Neuronal stem cell (in vitro differentiated cells): Measurements from ENCODE around the gene LRP1B.

Experiments used
- DNase-seq: peaks from one replicate; pipeline ENCODE4 v3.0.0-alpha.2; 2013; ENCODE audit warnings: low spot score
- H2AFZ ChIP-seq: one replicate; pipeline ENCODE4 v1.6.1; 2013; ENCODE audit warnings: mild to moderate bottlenecking, low read length, inconsistent platforms
- H2AK5ac ChIP-seq: 2 replicates; pipeline ENCODE4 v1.6.1; 2013; ENCODE audit warnings: low read depth, mild to moderate bottlenecking, inconsistent platforms, low read length, moderate library complexity, mixed read lengths
- H2BK120ac ChIP-seq: 2 replicates; pipeline ENCODE4 v1.6.1; 2013; ENCODE audit warnings: low read depth, mild to moderate bottlenecking, inconsistent platforms, low read length, moderate library complexity, mixed read lengths
- H2BK12ac ChIP-seq: one replicate; pipeline ENCODE4 v1.6.1; 2013; ENCODE audit warnings: low read length, inconsistent platforms
- H2BK15ac ChIP-seq: 2 replicates; pipeline ENCODE4 v1.6.1; 2013; ENCODE audit warnings: mild to moderate bottlenecking, low read length, inconsistent platforms, mixed read lengths
- H2BK5ac ChIP-seq: one replicate; pipeline ENCODE4 v1.6.1; 2013; ENCODE audit warnings: inconsistent platforms, mild to moderate bottlenecking, low read length, moderate library complexity
- H3K14ac ChIP-seq: one replicate; pipeline ENCODE4 v1.6.1; 2013; ENCODE audit warnings: low read length, inconsistent platforms
- H3K18ac ChIP-seq: 2 replicates; pipeline ENCODE4 v1.6.1; 2013; ENCODE audit warnings: low read length, inconsistent platforms
- H3K23ac ChIP-seq: 2 replicates; pipeline ENCODE4 v1.6.1; 2013; ENCODE audit warnings: low read depth, mild to moderate bottlenecking, mixed read lengths, low read length, inconsistent platforms; ENCODE audit not compliant: poor library complexity
- H3K27ac ChIP-seq: replicated peaks from 3 replicates; pipeline ENCODE4 v1.5.1; 2013; ENCODE audit warnings: low read length, inconsistent platforms
- H3K27me3 ChIP-seq, 3 experiments: 2 replicates each; pipeline ENCODE4 v1.6.1; 2013; ENCODE audit warnings: low read length in 3 of 3, mild to moderate bottlenecking in 2 of 3, inconsistent platforms in 1 of 3, low read depth in 1 of 3, mixed read lengths in 1 of 3, moderate library complexity in 1 of 3; ENCODE audit not compliant: control insufficient read depth in 3 of 3, insufficient read depth in 3 of 3
- H3K36me3 ChIP-seq, 2 donors: replicated peaks in 1 of 2; 2 replicates each; pipeline ENCODE4 v1.6.1; 2013; ENCODE audit warnings: low read length in 2 of 2; ENCODE audit not compliant: control insufficient read depth in 2 of 2, insufficient read depth in 2 of 2
- H3K4ac ChIP-seq: 2 replicates; pipeline ENCODE4 v1.6.1; 2013; ENCODE audit warnings: inconsistent platforms, mild to moderate bottlenecking, low read length, moderate library complexity
- H3K4me1 ChIP-seq, 2 donors: 1 replicate in 1 of 2; 2 replicates in 1 of 2; pipeline ENCODE4 v1.6.1; 2013; ENCODE audit warnings: low read length in 2 of 2, low read depth in 1 of 2; ENCODE audit not compliant: control insufficient read depth in 2 of 2, insufficient read depth in 1 of 2
- H3K4me2 ChIP-seq: one replicate; pipeline ENCODE4 v1.6.1; 2013; ENCODE audit warnings: mild to moderate bottlenecking, low read length, inconsistent platforms; ENCODE audit not compliant: insufficient read depth, poor library complexity, severe bottlenecking
- H3K4me3 ChIP-seq, 2 donors: 2 replicates each; pipeline ENCODE4 v1.5.1; 2013; ENCODE audit warnings: low read length in 2 of 2, mild to moderate bottlenecking in 2 of 2, inconsistent platforms in 1 of 2, moderate library complexity in 1 of 2
- H3K79me1 ChIP-seq: one replicate; pipeline ENCODE4 v1.6.1; 2013; ENCODE audit warnings: low read depth, mild to moderate bottlenecking, inconsistent platforms, low read length, moderate library complexity
- H3K9ac ChIP-seq: one replicate; pipeline ENCODE4 v1.6.1; 2013; ENCODE audit warnings: mild to moderate bottlenecking, low read depth, low read length, inconsistent platforms; ENCODE audit not compliant: poor library complexity
- H3K9me3 ChIP-seq, 2 donors: replicated peaks in 1 of 2; 2 replicates each; pipeline versions ENCODE3 to v1.6.1; 2013; ENCODE audit warnings: low read length in 2 of 2, mild to moderate bottlenecking in 2 of 2, inconsistent platforms in 1 of 2, low read depth in 1 of 2, mixed read lengths in 1 of 2, moderate library complexity in 1 of 2; ENCODE audit not compliant: control insufficient read depth in 2 of 2, insufficient read depth in 1 of 2
- H4K8ac ChIP-seq: one replicate; pipeline ENCODE4 v1.6.1; 2013; ENCODE audit warnings: low read depth, mild to moderate bottlenecking, inconsistent platforms, low read length, moderate library complexity
- H4K91ac ChIP-seq: one replicate; pipeline ENCODE4 v1.6.1; 2013; ENCODE audit warnings: low read length, low read depth, mild to moderate bottlenecking, inconsistent platforms; ENCODE audit not compliant: poor library complexity
- WGBS, 2 donors: extraction: QIAGEN DNeasy Blood & Tissue Kit; methylation state at CpG; one replicate each; pipeline ENCODE4 v1.1.7; 2013; ENCODE audit warnings: missing lambda C conversion rate in 2 of 2, mixed read lengths in 1 of 2; ENCODE audit not compliant: insufficient read length in 2 of 2, insufficient replicate concordance in 1 of 2; ENCODE audit errors: extremely low coverage in 2 of 2; 5-methylcytosine and 5-hydroxymethylcytosine counted together

The LRP1B gene

GRCh38 chr2:140734992-140735391, 1395.8 kb downstream of the LRP1B start:
- no peak overlapping the region for H3K4me3 ChIP-seq
- no peak overlapping the region for H2AK5ac ChIP-seq
- no peak overlapping the region for H2BK120ac ChIP-seq
- H3K9me3 ChIP-seq: no peaks in the 10 kb centered on the region
- no peak overlapping the region for H2BK5ac ChIP-seq
- H3K27me3 ChIP-seq: no peaks in the 10 kb centered on the region
- H3K23ac ChIP-seq: no peak overlapping the region
- H3K36me3 ChIP-seq: no peaks in the 10 kb centered on the region
- no peak overlapping the region for H4K91ac ChIP-seq
- no peak overlapping the region for H2BK15ac ChIP-seq
- no peak overlapping the region for H3K27ac ChIP-seq
- H3K79me1 ChIP-seq: no peaks in the 10 kb centered on the region
- no peak overlapping the region for H4K8ac ChIP-seq
- no peak overlapping the region for H2AFZ ChIP-seq
- H3K18ac ChIP-seq: no peak overlapping the region
- H2BK12ac ChIP-seq: no peak overlapping the region
- no CpG with 5 or more reads among the region's 3 CpGs for WGBS, 2 donors
- H3K4me1 ChIP-seq: no peaks in the 10 kb centered on the region
- DNase-seq: no peak
- no peak overlapping the region for H3K14ac ChIP-seq
- no peak overlapping the region for H3K4ac ChIP-seq
- no peak overlapping the region for H3K9ac ChIP-seq
- H3K4me2 ChIP-seq: no peak overlapping the region

GRCh38 chr2:140718999-140719398, 1411.8 kb downstream of the LRP1B start:
- no CpG with 5 or more reads among the region's 1 CpG for WGBS, 2 donors

GRCh38 chr2:140717481-140717880, 1413.3 kb downstream of the LRP1B start:
- no peak overlapping the region for H2BK12ac ChIP-seq
- H3K27ac ChIP-seq: no peak overlapping the region
- H3K9ac ChIP-seq: no peak overlapping the region
- WGBS, 2 donors: no CpG with 5 or more reads among the region's 2 CpGs
- no peaks in the 10 kb centered on the region for H3K9me3 ChIP-seq
- no peak overlapping the region for H2BK5ac ChIP-seq
- no peaks in the 10 kb centered on the region for H3K36me3 ChIP-seq
- H3K23ac ChIP-seq: no peak overlapping the region
- H3K79me1 ChIP-seq: no peaks in the 10 kb centered on the region
- no peak overlapping the region for H4K91ac ChIP-seq
- H3K4ac ChIP-seq: no peak overlapping the region
- H3K27me3 ChIP-seq: no peaks in the 10 kb centered on the region
- no peak overlapping the region for H2BK15ac ChIP-seq
- no peak for DNase-seq
- no peak overlapping the region for H3K18ac ChIP-seq
- H4K8ac ChIP-seq: no peak overlapping the region
- no peak overlapping the region for H3K4me2 ChIP-seq
- H3K14ac ChIP-seq: no peak overlapping the region
- no peak overlapping the region for H2AFZ ChIP-seq
- no peak overlapping the region for H2AK5ac ChIP-seq
- no peak overlapping the region for H3K4me3 ChIP-seq
- no peaks in the 10 kb centered on the region for H3K4me1 ChIP-seq
- no peak overlapping the region for H2BK120ac ChIP-seq

More at GRCh38 chr2:140718999-140719398, 1411.8 kb downstream of the LRP1B start:
- Histone ChIP-seq H4K91ac (no peak overlapping the region), H2BK5ac (no peak overlapping the region), H3K9ac (no peak overlapping the region), H3K36me3 (no peaks in the 10 kb centered on the region), H3K9me3 (no peaks in the 10 kb centered on the region), H3K18ac (no peak overlapping the region), H3K4me3 (no peak overlapping the region), H4K8ac (no peak overlapping the region), H2BK15ac (no peak overlapping the region), H3K4me2 (no peak overlapping the region), H3K14ac (no peak overlapping the region), H3K27ac (no peak overlapping the region), H3K23ac (no peak overlapping the region), H3K4ac (no peak overlapping the region), H2BK120ac (no peak overlapping the region), H3K27me3 (no peaks in the 10 kb centered on the region), H2BK12ac (no peak overlapping the region), H2AFZ (no peak overlapping the region), H2AK5ac (no peak overlapping the region), H3K4me1 (no peaks in the 10 kb centered on the region), H3K79me1 (no peaks in the 10 kb centered on the region)
- no peak for DNase-seq

- Histone ChIP-seq H3K27ac (no peak overlapping the region), H2AK5ac (no peak overlapping the region), H2BK5ac (no peak overlapping the region), H3K4ac (no peak overlapping the region), H3K9me3 (no peaks in the 10 kb centered on the region), H2BK120ac (no peak overlapping the region), H2BK12ac (no peak overlapping the region), H4K8ac (no peak overlapping the region), H3K14ac (no peak overlapping the region), H3K4me2 (no peak overlapping the region), H3K27me3 (no peaks in the 10 kb centered on the region), H3K23ac (no peak overlapping the region), H3K79me1 (no peaks in the 10 kb centered on the region), H3K9ac (no peak overlapping the region), H3K36me3 (no peaks in the 10 kb centered on the region), H3K18ac (no peak overlapping the region), H2AFZ (no peak overlapping the region), H3K4me3 (no peak overlapping the region), H3K4me1 (no peaks in the 10 kb centered on the region), H2BK15ac (no peak overlapping the region), H4K91ac (no peak overlapping the region)
- DNase-seq: no peak
- no CpG with 5 or more reads among the region's 3 CpGs for WGBS, 2 donors
Measured at GRCh38 chr2:140714586-140714985, 1416.2 kb downstream of the LRP1B start.
